Measurements from ENCODE around the gene GRPEL1. TPM values are rescaled to one million over a fixed set of nuclear protein-coding genes. Genes with fewer than 3 reads are reported as not detected.
A peak's percentile ranks its signal among the peaks of the same experiment; 100 is the strongest.

GRPEL1 gene
- total and polyA plus RNA-seq, 2 of the 13 experiments (the other 11 are each of a cell fraction or from before 2014, with no cell fraction given) = 32.3 to 141 TPM

- TF ChIP-seq GMEB1 (CRISPR knock-in tag; IDR thresholded peaks at IDR 0.05; ENCODE audit: borderline replicate concordance) (no peak), XRCC5 (optimal IDR thresholded peaks at IDR 0.05; ENCODE audit: low read length) (peak; percentile 96), FOXP4 (CRISPR knock-in tag; IDR thresholded peaks at IDR 0.05) (peak; percentile 8; the same call in 1 of the 2 replicates), ATF7-NPFF (CRISPR knock-in tag; IDR thresholded peaks at IDR 0.05; ENCODE audit: low read depth) (0 out of 2 replicates have a peak, but pooled peaks have one; percentile 54), MAX (IDR thresholded peaks at IDR 0.05) (0 out of 2 replicates have a peak, but pooled peaks have one; percentile 23), HNRNPLL (IDR thresholded peaks at IDR 0.05; ENCODE audit: low read depth, low read length, poor library complexity, severe bottlenecking) (no peak), ZNF280D (CRISPR knock-in tag; IDR thresholded peaks at IDR 0.05) (peak; percentile 49; the same call in 1 of the 2 replicates), ZNF609 (CRISPR knock-in tag; IDR thresholded peaks at IDR 0.05; ENCODE audit: borderline replicate concordance) (no peak), ZNF879 (CRISPR knock-in tag; IDR thresholded peaks at IDR 0.05) (no peak), ZNF772 (CRISPR knock-in tag; IDR thresholded peaks at IDR 0.05) (no peak), HDAC2 (CRISPR knock-in tag; IDR thresholded peaks at IDR 0.05) (0 out of 2 replicates have a peak, but pooled peaks have one; percentile 15), YEATS4 (CRISPR knock-in tag; IDR thresholded peaks at IDR 0.05; ENCODE audit: borderline replicate concordance) (peak; percentile 73), CBFB (CRISPR knock-in tag; IDR thresholded peaks at IDR 0.05) (peak; percentile 88)
Measured at GRCh38 chr4:7101692-7102515, 34.0 kb upstream of the GRPEL1 start (continued).

All from HepG2 (cell line).